Gastrocnemius medialis (tissue), 4 donors: Measurements from ENCODE around the gene SIM1. TPM values are rescaled to one million over a fixed set of nuclear protein-coding genes. Genes with fewer than 3 reads are reported as not detected.

ENCODE experiments used
- ATAC-seq, 2 donors: fragments of 150-250 bp; one replicate each; pipeline ENCODE4 v1.9.1; 2016
- DNase-seq, 2 donors: peaks; one replicate each; pipeline ENCODE4 v3.0.0-alpha.2; 2019
- H3K27ac ChIP-seq, 4 donors: fragments of 200-600 bp; sonication (generic); 1 replicate in 1 of 4; 2 replicates in 3 of 4; pipeline ENCODE4 v1.5.1; 2016 to 2018; ENCODE audit warnings: mild to moderate bottlenecking in 2 of 4, moderate library complexity in 1 of 4
- H3K27me3 ChIP-seq, 3 donors: fragments of 200-600 bp; sonication (generic) in 2 of 3; 1 replicate in 1 of 3; 2 replicates in 2 of 3; pipeline versions ENCODE4 v1.5.1 to v1.6.0; 2016 to 2019; ENCODE audit warnings: mild to moderate bottlenecking in 1 of 3, moderate library complexity in 1 of 3
- H3K36me3 ChIP-seq, 2 donors: fragments of 200-600 bp; sonication (generic) in 1 of 2; one replicate each; pipeline ENCODE4 v1.5.1; 2017 to 2018
- H3K4me1 ChIP-seq, 2 donors: fragments of 200-600 bp; sonication (generic) in 1 of 2; one replicate each; pipeline ENCODE4 v1.5.1; 2016 to 2017; ENCODE audit warnings: mild to moderate bottlenecking in 2 of 2
- H3K4me3 ChIP-seq, 4 donors: fragments of 200-600 bp; sonication (generic) in 3 of 4; 1 replicate in 1 of 4; 2 replicates in 3 of 4; pipeline ENCODE4 v1.5.1; 2016 to 2019; ENCODE audit warnings: mild to moderate bottlenecking in 2 of 4
- H3K9me3 ChIP-seq, 3 donors: fragments of 200-600 bp; sonication (generic) in 2 of 3; 1 replicate in 1 of 3; 2 replicates in 2 of 3; pipeline ENCODE4 v1.5.1; 2016 to 2019
- CTCF ChIP-seq, 5 experiments: fragments of 450-650 bp in 3 of 5; fragments of 200-600 bp in 2 of 5; sonication (generic) in 2 of 5; IDR thresholded peaks in 4 of 5; conservative IDR thresholded peaks in 1 of 5; 1 replicate in 4 of 5; 2 replicates in 1 of 5; pipeline ENCODE4 v1.5.1; 2016 to 2019; ENCODE audit warnings: antibody characterized with exemption in 5 of 5, mild to moderate bottlenecking in 3 of 5, moderate library complexity in 3 of 5
- POLR2A ChIP-seq, 2 donors: fragments of 450-650 bp; IDR thresholded peaks; one replicate each; pipeline ENCODE4 v1.6.1; 2017; ENCODE audit warnings: antibody characterized with exemption in 2 of 2, mild to moderate bottlenecking in 2 of 2, moderate library complexity in 2 of 2
- in situ Hi-C, 4 donors: fragments of 200-750 bp; cut with MboI; loops; one replicate each; pipeline versions ENCODE4 v1.15.0 to v1.8.0; 2017; ENCODE audit warnings: low sequenced_read_pairs in 4 of 4
- intact Hi-C: fragments of 100-400 bp; cut with DNase I; formaldehyde crosslinking; loops from one replicate; pipeline ENCODE4 v1.15.1; 2023; ENCODE audit warnings: low total_unique reads
- total RNA-seq, 4 donors: library from RNA; depleted of rRNA; stranded (reverse); fragments of >200 nt; gene quantifications; one replicate each; pipeline versions ENCODE4 v1.1.0 to v1.2.3, GENCODE V29; 2016

SIM1 gene
- total RNA-seq, 4 donors from 2014 or later, result 0.19 to 1.8 (median 0.88) TPM

GRCh38 chr6:100490065-100490464 is 25.3 kb upstream of the SIM1 start:
- DNase-seq (no peak), ATAC-seq (no peak)
- Histone ChIP-seq H3K27ac (no peak overlapping the region), H3K4me3 (no peak overlapping the region), H3K4me1 (no peaks in the 10 kb centered on the region), H3K36me3 (no peaks in the 10 kb centered on the region), H3K27me3 (peaks cover 0 to 2% (median 2%) of the 10 kb centered on the region in 3 donors), H3K9me3 (no peaks in the 10 kb centered on the region)
- no peak for TF ChIP-seq POLR2A (IDR thresholded peaks at IDR 0.05)
- no peak for TF ChIP-seq CTCF (IDR thresholded peaks at IDR 0.05 in 4 of 5, conservative IDR thresholded peaks at IDR 0.05 in 1 of 5)
- in situ Hi-C loops, result loop anchor here in 2 of 4 donors (25.0 kb wide), 2 partner anchors 378 to 628 kb away; no protein-coding TSS in a partner anchor
- intact Hi-C loops, result no loop called here

- Histone ChIP-seq H3K9me3 (no peaks in the 10 kb centered on the region), H3K27me3 (peaks cover 0 to 2% (median 2%) of the 10 kb centered on the region in 3 donors), H3K4me1 (no peaks in the 10 kb centered on the region), H3K36me3 (no peaks in the 10 kb centered on the region), H3K4me3 (no peak overlapping the region), H3K27ac (no peak overlapping the region)
- ATAC-seq (no peak), DNase-seq (no peak)
- no peak for TF ChIP-seq CTCF (IDR thresholded peaks at IDR 0.05 in 4 of 5, conservative IDR thresholded peaks at IDR 0.05 in 1 of 5)
- no peak for TF ChIP-seq POLR2A (IDR thresholded peaks at IDR 0.05)
- in situ Hi-C loops (loop anchor here in 2 of 4 donors (25.0 kb wide), 2 partner anchors 376 to 626 kb away; no protein-coding TSS in a partner anchor), intact Hi-C loops (no loop called here)
Observed at GRCh38 chr6:100488244-100488643, 23.5 kb upstream of the SIM1 start.

- TF ChIP-seq POLR2A (IDR thresholded peaks at IDR 0.05), result no peak
- no peak for TF ChIP-seq CTCF (IDR thresholded peaks at IDR 0.05 in 4 of 5, conservative IDR thresholded peaks at IDR 0.05 in 1 of 5)
- in situ Hi-C loops (loop anchor here in 2 of 4 donors (25.0 kb wide), 2 partner anchors 375 to 625 kb away; no protein-coding TSS in a partner anchor), intact Hi-C loops (no loop called here)
- Histone ChIP-seq H3K4me3 (no peak overlapping the region), H3K27ac (no peak overlapping the region), H3K4me1 (no peaks in the 10 kb centered on the region), H3K27me3 (peaks cover 0 to 2% (median 0%) of the 10 kb centered on the region in 3 donors), H3K36me3 (no peaks in the 10 kb centered on the region), H3K9me3 (no peaks in the 10 kb centered on the region)
- ATAC-seq (no peak), DNase-seq (no peak)
Observed at GRCh38 chr6:100487638-100488037, 22.9 kb upstream of the SIM1 start.

- H3K4me1 ChIP-seq, result no peaks in the 10 kb centered on the region
- in situ Hi-C loops (loop anchor here in 2 of 4 donors (25.0 kb wide), 2 partner anchors 373 to 623 kb away; no protein-coding TSS in a partner anchor), intact Hi-C loops (no loop called here)
- TF ChIP-seq POLR2A (IDR thresholded peaks at IDR 0.05) (no peak), CTCF (IDR thresholded peaks at IDR 0.05 in 4 of 5, conservative IDR thresholded peaks at IDR 0.05 in 1 of 5) (no peak)
- no peak overlapping the region for H3K27ac ChIP-seq
- DNase-seq (no peak), ATAC-seq (no peak)
- H3K9me3 ChIP-seq, result no peaks in the 10 kb centered on the region
- H3K27me3 ChIP-seq, result peaks cover 0 to 2% (median 0%) of the 10 kb centered on the region in 3 donors
- no peaks in the 10 kb centered on the region for H3K36me3 ChIP-seq
- H3K4me3 ChIP-seq, result no peak overlapping the region
Observed at GRCh38 chr6:100485268-100485667, 20.5 kb upstream of the SIM1 start.

- peaks cover 0 to 2% (median 0%) of the 10 kb centered on the region in 3 donors for H3K27me3 ChIP-seq
- ATAC-seq, result no peak
- no peak overlapping the region for H3K27ac ChIP-seq
- H3K36me3 ChIP-seq, result no peaks in the 10 kb centered on the region
- TF ChIP-seq POLR2A (IDR thresholded peaks at IDR 0.05) (no peak), CTCF (IDR thresholded peaks at IDR 0.05 in 4 of 5, conservative IDR thresholded peaks at IDR 0.05 in 1 of 5) (no peak)
- H3K4me1 ChIP-seq, result no peaks in the 10 kb centered on the region
- H3K4me3 ChIP-seq, result no peak overlapping the region
- no peak for DNase-seq
- in situ Hi-C loops, result loop anchor here in 3 of 4 donors (5.0 to 25.0 kb wide), 3 partner anchors 372 to 622 kb away; no protein-coding TSS in a partner anchor
- intact Hi-C loops, result no loop called here
- H3K9me3 ChIP-seq, result no peaks in the 10 kb centered on the region
Observed at GRCh38 chr6:100484474-100484873, 19.8 kb upstream of the SIM1 start.
